ENCODE data around the gene NEU4.
"Not testable (repeated sequence)": the region's sequence is repeated elsewhere in the genome, so short reads cannot be mapped to it uniquely, and the experiment has no call there.

The NEU4 gene

GRCh38 chr2:241798081-241798630, 10.8 kb upstream of the NEU4 start:
- no peak for TF ChIP-seq CTCF (IDR thresholded peaks at IDR 0.05; ENCODE audit: borderline replicate concordance, insufficient read depth, low read depth, low read length)
- H3K4me3 ChIP-seq (ENCODE audit: low read depth, low read length) = no peak overlapping the region

- no peak for TF ChIP-seq CTCF (IDR thresholded peaks at IDR 0.05; ENCODE audit: borderline replicate concordance, insufficient read depth, low read depth, low read length)
Observed at GRCh38 chr2:241798631-241799521, 10.1 kb upstream of the NEU4 start.

GRCh38 chr2:241799522-241800197, 9.3 kb upstream of the NEU4 start:
- TF ChIP-seq CTCF (IDR thresholded peaks at IDR 0.05; ENCODE audit: borderline replicate concordance, insufficient read depth, low read depth, low read length) = no peak
- H3K4me3 ChIP-seq (ENCODE audit: low read depth, low read length) = no peak overlapping the region

More at GRCh38 chr2:241798631-241799521, 10.1 kb upstream of the NEU4 start:
- no peak overlapping the region for H3K4me3 ChIP-seq (ENCODE audit: low read depth, low read length)

GRCh38 chr2:241800198-241800903, 8.6 kb upstream of the NEU4 start:
- H3K4me3 ChIP-seq (ENCODE audit: low read depth, low read length) = not testable (repeated sequence)

GRCh38 chr2:241801611-241802420, 7.2 kb upstream of the NEU4 start:
- no peak for TF ChIP-seq CTCF (IDR thresholded peaks at IDR 0.05; ENCODE audit: borderline replicate concordance, insufficient read depth, low read depth, low read length)
- no peak overlapping the region for H3K4me3 ChIP-seq (ENCODE audit: low read depth, low read length)

- H3K4me3 ChIP-seq (ENCODE audit: low read depth, low read length) = no peak overlapping the region
- no peak for TF ChIP-seq CTCF (IDR thresholded peaks at IDR 0.05; ENCODE audit: borderline replicate concordance, insufficient read depth, low read depth, low read length)
Observed at GRCh38 chr2:241802421-241803318, 6.3 kb upstream of the NEU4 start.
